ENCODE measurements around the gene B3GLCT. TPM values are rescaled to one million over a fixed set of nuclear protein-coding genes. Genes with fewer than 3 reads are reported as not detected.

B3GLCT gene
- total and polyA plus RNA-seq, 2 donors (not counting 3 experiments of a cell fraction or from before 2014, with no cell fraction given), result 5.2 to 14.6 TPM

- TF ChIP-seq EZH2 (IDR thresholded peaks at IDR 0.05; ENCODE audit: borderline replicate concordance, low read depth, low read length, severe bottlenecking) (no peak), POLR2AphosphoS5 (IDR thresholded peaks at IDR 0.05; ENCODE audit: insufficient read depth, low read depth, low read length) (no peak), POLR2A (IDR thresholded peaks at IDR 0.05; ENCODE audit: low read depth, low read length) (no peak), MAX (IDR thresholded peaks at IDR 0.05; ENCODE audit: insufficient read depth, insufficient read length) (no peak), CTCF (IDR thresholded peaks at IDR 0.05; ENCODE audit: extremely low read depth in 1 of 2, insufficient read depth in 1 of 2, low read depth in 1 of 2, low read length in 2 of 2) (no peak), FOS (IDR thresholded peaks at IDR 0.05; ENCODE audit: borderline replicate concordance, insufficient read depth, low read length) (no peak), MYC (IDR thresholded peaks at IDR 0.05; ENCODE audit: low read depth, low read length) (no peak), JUN (IDR thresholded peaks at IDR 0.05; ENCODE audit: borderline replicate concordance, insufficient read depth, insufficient read length, low read depth) (no peak), GATA2 (IDR thresholded peaks at IDR 0.05; ENCODE audit: insufficient read depth, insufficient read length, low read depth, low read length) (no peak)
- Histone ChIP-seq H3K4me2 (ENCODE audit: insufficient read depth, low read length) (no peak overlapping the region), H3K9me1 (replicated peaks; ENCODE audit: control insufficient read depth, extremely low read depth, insufficient read depth, low read length) (no peaks in the 10 kb centered on the region), H3K79me2 (ENCODE audit: control insufficient read depth, insufficient read depth, low read length) (no peaks in the 10 kb centered on the region), H3K36me3 (ENCODE audit: control insufficient read depth in 2 of 2, extremely low read depth in 1 of 2, insufficient read depth in 2 of 2, low read length in 2 of 2) (no peaks in the 10 kb centered on the region), H3K9me3 (replicated peaks; ENCODE audit: control insufficient read depth, insufficient read depth, low read length) (no peaks in the 10 kb centered on the region), H3K27ac (ENCODE audit: insufficient read depth, low read depth, low read length) (no peak overlapping the region), H3K27me3 (ENCODE audit: control insufficient read depth in 2 of 2, insufficient read depth in 2 of 2, low read length in 2 of 2) (no peaks in the 10 kb centered on the region), H3K4me3 (replicated peaks in 1 of 3; ENCODE audit: insufficient read depth in 1 of 3, low read depth in 1 of 3, low read length in 3 of 3) (no peak overlapping the region), H4K20me1 (replicated peaks; ENCODE audit: control insufficient read depth, extremely low read depth, insufficient read depth, low read length) (no peaks in the 10 kb centered on the region), H3K9ac (replicated peaks; ENCODE audit: extremely low read depth, insufficient read depth, low read length) (no peak overlapping the region), H3K4me1 (ENCODE audit: control insufficient read depth, extremely low read depth, insufficient read depth, low read length) (no peaks in the 10 kb centered on the region), H2AFZ (ENCODE audit: low read depth, low read length) (no peak overlapping the region)
- FAIRE-seq (no peak), DNase-seq (ENCODE audit: low read depth, low spot score) (peak; percentile 14)
- dilution Hi-C loops (cut with MboI; ENCODE audit: extremely low pct_ligation_motif_present, low sequenced_read_pairs), result no loop called here
- intact Hi-C loops (cut with micrococcal nuclease), result no loop called here
- CTCF ChIA-PET, result no interaction called here
- POLR2A ChIA-PET, result no interaction called here
- BruUV-seq (replicated peaks), result no TSS peak
These were observed 27.8 kb upstream of the B3GLCT start for GRCh38 chr13:31172001-31172400.

Measured in endothelial cell of umbilical vein (primary cell).